Right lobe of liver (tissue), 4 donors: Measurements from ENCODE around the gene OPN3.

Source experiments
- CTCF ChIP-seq, 4 donors: fragments of 200-600 bp in 3 of 4; fragments of 450-650 bp in 1 of 4; IDR thresholded peaks; one replicate each; pipeline versions ENCODE4 v1.5.1 to v1.8.0; 2016 to 2022; ENCODE audit warnings: antibody characterized with exemption in 4 of 4, mild to moderate bottlenecking in 2 of 4
- POLR2A ChIP-seq: fragments of 450-650 bp; IDR thresholded peaks from one replicate; pipeline ENCODE4 v1.6.1; 2017; ENCODE audit warnings: antibody characterized with exemption, mild to moderate bottlenecking
- donor health status: DM: no; HTN: no; CAD: no.
- donor health status: DM: no; HTN: no; CAD: no.
- donor health status: DM: no; HTN: yes; CAD: no.

- TF ChIP-seq POLR2A (no peak), CTCF (IDR thresholded peaks at IDR 0.05) (no peak)
These were observed 39.2 kb upstream of the OPN3 start for GRCh38 chr1:241679404-241679803.
